Adipocyte (in vitro differentiated cells): ENCODE data around the gene WDR20.
"Not testable (repeated sequence)": the region's sequence is repeated elsewhere in the genome, so short reads cannot be mapped to it uniquely, and the experiment has no call there.

Source experiments
- DNase-seq: peaks from one replicate; pipeline ENCODE4 v3.0.0-alpha.2; 2015; ENCODE audit warnings: low read depth
- H3K27me3 ChIP-seq: replicated peaks from 2 replicates; pipeline ENCODE4 v1.7.0; 2013; ENCODE audit warnings: mild to moderate bottlenecking, low read length, moderate library complexity; ENCODE audit not compliant: control insufficient read depth, insufficient read depth
- H3K36me3 ChIP-seq: 2 replicates; pipeline ENCODE4 v1.7.0; 2013; ENCODE audit warnings: low read length, mild to moderate bottlenecking, moderate library complexity; ENCODE audit not compliant: control insufficient read depth, insufficient read depth, severe bottlenecking
- H3K4me1 ChIP-seq: 2 replicates; pipeline ENCODE4 v1.7.0; 2013; ENCODE audit warnings: mild to moderate bottlenecking, low read length, moderate library complexity; ENCODE audit not compliant: control insufficient read depth, insufficient read depth
- H3K4me3 ChIP-seq: 2 replicates; pipeline ENCODE4 v1.7.0; 2013; ENCODE audit warnings: mild to moderate bottlenecking, low read length, moderate library complexity
- H3K9ac ChIP-seq: 2 replicates; pipeline ENCODE4 v1.7.0; 2013; ENCODE audit warnings: mild to moderate bottlenecking, low read length, moderate library complexity
- H3K9me3 ChIP-seq: 2 replicates; pipeline ENCODE4 v1.7.0; 2013; ENCODE audit warnings: mild to moderate bottlenecking, low read length, moderate library complexity; ENCODE audit not compliant: control insufficient read depth

The WDR20 gene

DNA sequence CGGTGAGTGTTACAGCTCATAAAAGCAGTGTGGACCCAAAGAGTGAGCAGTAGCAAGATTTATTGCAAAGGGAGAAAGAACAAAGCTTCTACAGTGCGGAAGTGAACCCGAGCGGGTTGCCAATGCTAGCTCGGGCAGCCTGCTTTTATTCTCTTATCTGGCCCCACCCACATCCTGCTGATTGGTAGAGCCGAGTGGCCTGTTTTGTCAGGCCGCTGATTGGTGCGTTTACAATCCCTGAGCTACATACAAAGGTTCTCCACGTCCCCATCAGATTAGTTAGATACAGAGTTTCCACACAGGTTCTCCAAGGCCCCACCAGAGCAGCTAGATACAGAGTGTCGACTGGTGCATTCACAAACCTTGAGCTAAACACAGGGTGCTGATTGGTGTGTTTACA, 5.0 kb upstream of the WDR20 start:
- H3K9ac ChIP-seq, H3K27me3 ChIP-seq, H3K9me3 ChIP-seq, DNase-seq, H3K36me3 ChIP-seq, H3K4me1 ChIP-seq, H3K4me3 ChIP-seq: not testable (repeated sequence)

DNA sequence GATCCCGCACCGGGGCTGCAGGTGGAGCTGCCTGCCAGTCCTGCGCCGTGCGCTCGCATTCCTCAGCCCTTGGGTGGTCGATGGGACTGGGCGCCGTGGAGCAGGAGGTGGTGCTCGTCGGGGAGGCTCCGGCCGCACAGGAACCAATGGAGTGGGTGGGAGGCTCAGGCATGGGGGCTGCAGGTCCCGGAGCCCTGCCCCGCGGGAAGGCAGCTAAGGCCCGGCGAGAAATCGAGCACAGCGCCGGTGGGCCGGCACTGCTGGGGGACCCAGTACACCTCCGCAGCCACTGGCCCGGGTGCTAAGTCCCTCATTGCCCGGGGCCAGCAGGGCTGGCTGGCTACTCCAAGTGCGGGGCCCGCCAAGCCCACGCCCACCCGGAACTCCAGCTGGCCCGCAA, 4.2 kb upstream of the WDR20 start:
- H3K4me3 ChIP-seq, DNase-seq, H3K27me3 ChIP-seq, H3K9ac ChIP-seq, H3K9me3 ChIP-seq, H3K36me3 ChIP-seq, H3K4me1 ChIP-seq: not testable (repeated sequence)

DNA sequence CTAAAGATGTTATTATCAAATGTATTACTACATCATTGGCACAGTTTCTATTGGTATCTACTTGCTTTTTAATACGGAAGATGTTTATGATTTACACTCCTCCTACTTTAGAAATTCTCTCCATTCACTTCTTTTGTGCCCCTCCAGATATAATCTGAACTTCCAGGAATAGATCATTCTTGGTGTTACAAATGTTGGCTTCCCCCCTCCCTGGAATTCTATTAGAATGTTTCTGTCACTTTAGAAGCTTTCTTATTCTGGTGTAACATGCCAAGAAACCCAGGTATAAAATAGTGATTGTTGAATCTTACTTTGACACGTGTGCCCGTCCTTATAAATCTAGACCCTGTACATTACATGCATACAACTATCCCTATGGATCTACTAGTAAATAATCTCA, 1.2 kb upstream of the WDR20 start:
- Histone ChIP-seq H3K27me3 (no peaks in the 10 kb centered on the region), H3K36me3 (no peaks in the 10 kb centered on the region), H3K4me1 (peaks cover 11% of the 10 kb centered on the region), H3K9ac (peak overlapping the region; percentile 85), H3K9me3 (no peaks in the 10 kb centered on the region), H3K4me3 (peak overlapping the region; percentile 99)
- no peak for DNase-seq

- H3K4me3 ChIP-seq, result peak overlapping the region; percentile 99
- H3K9me3 ChIP-seq, result no peaks in the 10 kb centered on the region
- DNase-seq, result no peak
- H3K9ac ChIP-seq, result peak overlapping the region; percentile 85
- H3K4me1 ChIP-seq, result peaks cover 11% of the 10 kb centered on the region
- no peaks in the 10 kb centered on the region for H3K36me3 ChIP-seq
- no peaks in the 10 kb centered on the region for H3K27me3 ChIP-seq
Measured at GRCh38 chr14:102138961-102139285, 774 bp upstream of the WDR20 start.

- DNase-seq, result peak; percentile 61
- Histone ChIP-seq H3K9me3 (no peaks in the 10 kb centered on the region), H3K36me3 (no peaks in the 10 kb centered on the region), H3K4me1 (peaks cover 11% of the 10 kb centered on the region), H3K4me3 (peak overlapping the region; percentile 99), H3K27me3 (no peaks in the 10 kb centered on the region), H3K9ac (peak overlapping the region; percentile 98)
Measured at GRCh38 chr14:102140027-102140749, 491 bp downstream of the WDR20 start.

- Histone ChIP-seq H3K27me3 (no peaks in the 10 kb centered on the region), H3K4me3 (peak overlapping the region; percentile 99), H3K9ac (peak overlapping the region; percentile 98), H3K9me3 (no peaks in the 10 kb centered on the region), H3K4me1 (peaks cover 11% of the 10 kb centered on the region), H3K36me3 (no peaks in the 10 kb centered on the region)
- no peak for DNase-seq
Measured at GRCh38 chr14:102140750-102141145, 1.1 kb downstream of the WDR20 start.

DNA sequence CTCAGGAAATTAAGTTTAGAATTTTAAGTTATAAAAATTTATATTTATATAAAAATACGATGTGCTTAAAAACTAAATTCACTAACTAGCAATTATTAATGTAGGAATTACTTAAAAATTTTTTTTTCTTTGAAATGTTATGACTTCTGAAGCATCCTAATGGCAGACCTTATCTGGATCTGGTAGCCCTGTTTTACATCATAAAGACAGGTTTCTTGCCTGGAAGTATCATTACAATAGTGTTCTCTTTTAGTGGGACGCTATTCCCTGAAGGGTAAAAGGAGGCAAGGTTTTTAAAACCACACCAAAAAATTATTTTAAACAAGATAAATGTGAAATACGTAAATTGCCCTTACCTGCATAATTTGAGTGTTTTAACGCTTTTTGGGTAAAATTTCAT, 2.1 kb downstream of the WDR20 start:
- H3K4me1 ChIP-seq, result peaks cover 11% of the 10 kb centered on the region
- peak overlapping the region; percentile 99 for H3K4me3 ChIP-seq
- H3K27me3 ChIP-seq, result no peaks in the 10 kb centered on the region
- H3K9ac ChIP-seq, result no peak overlapping the region
- H3K36me3 ChIP-seq, result no peaks in the 10 kb centered on the region
- no peak for DNase-seq
- no peaks in the 10 kb centered on the region for H3K9me3 ChIP-seq

- H3K4me3 ChIP-seq, result no peak overlapping the region
- H3K9ac ChIP-seq, result no peak overlapping the region
- no peaks in the 10 kb centered on the region for H3K36me3 ChIP-seq
- no peaks in the 10 kb centered on the region for H3K27me3 ChIP-seq
- H3K4me1 ChIP-seq, result peaks cover 11% of the 10 kb centered on the region
- DNase-seq, result no peak
- no peaks in the 10 kb centered on the region for H3K9me3 ChIP-seq
Measured at GRCh38 chr14:102144914-102145313, 5.2 kb downstream of the WDR20 start.

DNA sequence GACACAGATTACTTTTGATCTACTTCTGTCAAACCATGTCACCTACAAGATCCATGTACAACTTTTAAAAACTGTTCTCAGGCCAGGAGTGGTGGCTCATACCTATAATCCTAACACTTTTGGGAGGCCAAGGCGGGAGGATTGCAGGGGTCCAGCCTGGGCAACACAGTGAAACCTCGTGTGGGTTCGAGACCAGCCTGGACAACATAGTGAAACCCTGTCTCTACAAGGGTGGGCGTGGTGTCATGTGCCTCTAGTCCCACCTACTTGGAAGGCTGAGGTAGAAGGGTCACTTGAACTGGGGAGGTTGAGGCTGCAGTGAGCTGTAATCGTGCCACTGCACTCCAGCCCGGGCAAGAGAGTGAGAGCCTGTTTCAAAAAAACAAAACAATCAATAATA, 5.7 kb downstream of the WDR20 start:
- no peak for DNase-seq
- H3K4me3 ChIP-seq, result no peak overlapping the region
- H3K9me3 ChIP-seq, result no peaks in the 10 kb centered on the region
- no peaks in the 10 kb centered on the region for H3K36me3 ChIP-seq
- H3K27me3 ChIP-seq, result no peaks in the 10 kb centered on the region
- peaks cover 11% of the 10 kb centered on the region for H3K4me1 ChIP-seq
- no peak overlapping the region for H3K9ac ChIP-seq

GRCh38 chr14:102146423-102146822, 6.7 kb downstream of the WDR20 start:
- no peak for DNase-seq
- Histone ChIP-seq H3K36me3 (no peaks in the 10 kb centered on the region), H3K4me3 (no peak overlapping the region), H3K9ac (no peak overlapping the region), H3K27me3 (no peaks in the 10 kb centered on the region), H3K4me1 (peaks cover 5% of the 10 kb centered on the region), H3K9me3 (no peaks in the 10 kb centered on the region)

- Histone ChIP-seq H3K9ac (no peak overlapping the region), H3K9me3 (no peaks in the 10 kb centered on the region), H3K4me1 (peaks cover 3% of the 10 kb centered on the region), H3K27me3 (no peaks in the 10 kb centered on the region), H3K36me3 (peaks cover 9% of the 10 kb centered on the region), H3K4me3 (no peak overlapping the region)
- no peak for DNase-seq
Measured at GRCh38 chr14:102150083-102150482, 10.4 kb downstream of the WDR20 start.

DNA sequence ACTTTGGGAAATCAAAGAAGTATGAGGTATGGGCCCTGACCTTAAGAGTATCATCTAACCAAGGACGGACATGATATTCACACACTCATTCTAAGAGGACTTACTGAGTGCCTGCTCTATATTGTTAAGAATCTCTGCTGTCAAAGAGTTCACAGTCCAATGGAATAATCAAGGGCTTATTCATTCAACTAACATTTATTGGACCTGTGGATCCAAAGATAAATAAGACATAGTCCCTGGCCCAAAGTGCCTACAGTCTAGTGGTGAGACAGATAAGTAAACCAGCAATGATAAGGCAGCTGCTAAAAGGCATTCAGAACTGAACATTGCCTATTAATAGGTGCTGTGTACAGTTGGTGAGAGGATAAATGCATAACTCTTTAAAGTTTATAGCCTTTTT, 11.0 kb downstream of the WDR20 start:
- DNase-seq, result no peak
- Histone ChIP-seq H3K27me3 (no peaks in the 10 kb centered on the region), H3K9me3 (no peaks in the 10 kb centered on the region), H3K9ac (no peak overlapping the region), H3K36me3 (peaks cover 9% of the 10 kb centered on the region), H3K4me1 (peaks cover 8% of the 10 kb centered on the region), H3K4me3 (no peak overlapping the region)
